Endometrial microvascular endothelial cells (primary cell): ENCODE results near the gene API5. TPM values are rescaled to one million over a fixed set of nuclear protein-coding genes. Genes with fewer than 3 reads are reported as not detected.

Source experiments
- in situ Hi-C: cut with HindIII; loops from 2 replicates; pipeline ENCODE4 v1.10.0; 2017; ENCODE audit warnings: low sequenced_read_pairs, low pct_unique_long_range_greater_than_20kb; ENCODE audit errors: inconsistent ontology term
- total RNA-seq: library from RNA; depleted of rRNA; stranded (reverse); fragments of >200 nt; gene quantifications from one replicate; pipeline ENCODE4 v1.2.3, GENCODE V29; 2015; ENCODE audit errors: inconsistent ontology term

The API5 gene
- total RNA-seq, 1 donor from 2014 or later: 100 TPM

- in situ Hi-C loops: no loop called here
These were observed 46.5 kb downstream of the API5 start for GRCh38 chr11:43358279-43358800.

GRCh38 chr11:43358801-43359421, 47.1 kb downstream of the API5 start, which contains the start of gene TTC17:
Gene TTC17, plus strand, starts transcription at chr11:43358920. Its CDS starts 35 bp downstream, at chr11:43358955.
- in situ Hi-C loops: no loop called here

GRCh38 chr11:43359422-43359818, 47.6 kb downstream of the API5 start:
- in situ Hi-C loops: no loop called here

- in situ Hi-C loops: no loop called here
These were observed 48.7 kb downstream of the API5 start for GRCh38 chr11:43360361-43361032.

DNA sequence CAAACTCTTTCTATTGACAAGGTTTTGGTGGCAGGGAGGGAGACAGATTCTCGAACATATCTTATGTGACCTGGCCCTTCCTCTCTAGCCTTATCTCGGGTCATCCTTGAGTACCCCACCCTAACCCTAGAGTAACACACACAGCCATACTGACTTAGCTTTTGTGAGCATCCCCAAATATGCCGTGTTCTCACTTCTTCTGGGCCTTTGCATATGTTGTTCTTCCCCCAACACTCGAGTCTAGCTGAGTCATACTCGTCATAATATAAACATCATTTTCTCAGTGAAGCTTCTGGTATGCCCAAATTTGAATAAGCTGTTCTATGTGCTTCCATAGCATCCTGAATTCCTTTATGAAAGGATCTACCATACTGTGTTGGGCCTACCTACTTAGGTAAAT, 54.9 kb downstream of the API5 start:
- in situ Hi-C loops: no loop called here

- in situ Hi-C loops: no loop called here
These were observed 55.8 kb downstream of the API5 start for GRCh38 chr11:43367382-43368178.

DNA sequence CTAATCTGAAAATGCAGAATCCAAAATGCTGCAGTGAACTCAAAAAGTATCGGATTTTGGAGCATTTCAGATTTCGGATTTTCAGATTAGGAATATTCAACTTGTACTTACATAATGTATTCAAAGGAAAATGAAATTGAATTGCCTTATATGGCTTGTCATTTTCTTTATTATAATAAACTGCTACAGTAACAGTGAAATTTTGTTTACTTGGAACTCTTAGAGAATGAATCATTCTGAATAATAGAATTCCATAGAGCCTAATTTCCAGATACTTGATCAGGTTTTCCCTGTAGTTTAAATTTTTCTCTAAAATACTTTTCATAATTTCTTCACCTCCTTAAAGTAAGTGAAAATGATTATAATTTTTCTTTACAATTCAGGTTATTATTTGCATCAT, 64.3 kb downstream of the API5 start:
- in situ Hi-C loops: no loop called here

- in situ Hi-C loops: no loop called here
These were observed 64.8 kb downstream of the API5 start for GRCh38 chr11:43376594-43376993.

GRCh38 chr11:43377389-43377788, 65.6 kb downstream of the API5 start:
- in situ Hi-C loops: no loop called here

DNA sequence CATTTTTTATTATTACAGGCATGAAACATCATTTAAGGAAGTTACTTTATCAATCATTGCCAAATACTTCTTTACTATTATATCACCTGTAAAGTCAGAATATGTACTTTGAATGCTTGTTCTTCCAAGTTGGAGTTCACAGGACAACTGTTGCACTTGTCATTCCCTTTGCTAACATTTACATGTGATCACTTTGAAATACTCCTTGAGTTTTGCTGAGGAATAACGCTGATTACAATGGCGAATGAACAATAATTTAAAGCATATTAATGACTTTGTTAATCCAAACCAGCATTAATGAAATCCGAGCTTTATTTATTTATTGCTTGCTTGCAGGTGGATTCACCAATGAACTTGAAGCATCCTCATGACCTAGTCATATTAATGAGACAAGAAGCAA, 67.1 kb downstream of the API5 start:
- in situ Hi-C loops: no loop called here

DNA sequence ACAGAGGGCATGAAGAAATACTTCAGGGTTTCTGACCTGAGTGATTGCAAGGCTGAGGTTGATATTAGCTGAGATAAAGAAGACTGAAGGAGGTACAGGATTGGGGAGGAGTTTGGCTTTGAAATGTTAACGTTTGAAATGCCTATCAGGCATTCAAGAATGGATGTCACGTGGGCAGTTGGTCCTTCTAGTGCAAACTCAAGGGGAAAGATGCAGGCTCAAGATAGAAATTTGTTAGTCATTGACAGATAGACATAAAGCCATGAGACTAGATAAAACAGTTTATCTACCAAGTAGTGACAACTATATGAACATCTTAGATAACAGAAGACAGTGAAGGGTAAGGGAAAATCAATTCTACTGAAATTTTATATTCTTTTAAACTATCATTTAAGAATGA, 70.0 kb downstream of the API5 start:
- in situ Hi-C loops: no loop called here

DNA sequence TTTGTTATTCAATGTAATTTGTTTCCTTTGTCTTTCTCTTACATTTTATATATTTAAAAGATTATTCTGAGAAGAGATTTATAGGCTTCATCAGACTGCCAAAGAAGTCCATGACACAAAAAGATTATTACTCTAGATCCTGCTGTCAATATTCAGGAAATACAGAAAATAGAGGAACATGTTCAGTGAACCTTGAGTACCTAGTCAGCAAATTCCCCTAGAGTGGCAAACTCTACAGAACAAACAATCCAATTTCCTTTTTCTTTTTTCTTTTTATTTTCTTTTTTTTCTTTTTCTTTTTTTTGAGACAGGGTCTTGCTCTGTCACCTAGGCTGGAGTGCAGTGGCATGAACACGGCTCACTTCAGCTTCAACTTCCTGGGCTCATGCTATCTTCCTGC, 70.8 kb downstream of the API5 start:
- in situ Hi-C loops: no loop called here

GRCh38 chr11:43384393-43384792, 72.6 kb downstream of the API5 start:
- in situ Hi-C loops: no loop called here

DNA sequence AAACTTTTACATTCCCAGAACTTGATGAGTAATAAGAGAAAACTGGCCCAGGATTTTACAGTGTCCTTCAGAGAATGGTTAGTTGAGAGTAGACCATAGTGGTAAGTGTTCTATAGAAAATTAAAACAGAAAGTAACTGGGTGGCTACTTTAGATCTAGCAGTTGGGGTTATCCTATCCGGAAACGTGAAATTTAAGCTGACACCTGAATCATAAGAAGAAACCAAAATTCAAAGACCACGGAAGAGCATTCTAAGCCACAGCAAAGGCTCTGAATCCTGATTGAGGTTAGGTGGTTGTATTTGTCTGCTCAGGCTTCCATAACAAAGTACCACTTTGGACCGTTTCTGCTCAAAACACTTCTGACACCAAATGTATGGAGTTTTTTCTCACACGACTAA, 80.9 kb downstream of the API5 start:
- in situ Hi-C loops: no loop called here

DNA sequence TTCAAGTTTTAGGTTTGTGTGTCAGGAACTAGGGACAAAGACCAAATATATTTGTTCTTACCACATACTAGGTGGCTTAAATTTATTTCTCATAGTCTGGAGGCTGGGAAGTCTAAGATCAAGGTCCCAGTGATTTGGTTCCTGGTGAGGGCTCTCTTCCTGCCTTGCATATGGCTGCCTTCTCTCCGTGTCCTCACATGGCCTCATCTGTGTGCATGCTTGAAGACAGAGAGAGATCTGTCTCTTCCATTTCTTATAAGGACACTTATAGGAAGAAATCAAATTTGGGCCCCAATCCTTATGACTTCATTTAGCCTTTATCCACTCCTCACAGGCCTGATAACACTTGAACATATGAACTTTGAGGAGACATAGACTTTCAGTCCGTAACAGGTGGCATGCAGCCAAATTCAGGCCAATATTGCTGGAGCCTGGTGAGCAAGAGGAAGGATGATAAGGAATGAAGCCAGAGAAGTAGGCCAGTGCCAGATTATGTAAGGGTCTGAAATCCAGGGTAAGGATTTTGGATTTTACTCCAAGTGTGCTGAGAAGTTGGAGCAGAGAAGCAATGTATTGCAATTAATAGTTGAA, 82.1 kb downstream of the API5 start:
- in situ Hi-C loops: no loop called here

Other genes with a start within 250 kb of the API5 start
- gene TTC17, start 46.9 kb downstream of the API5 start, total RNA-seq: 35.2 TPM